Measurements from ENCODE around the gene TAGLN2.

GRCh38 chr1:159930634-159931033 lies 5.3 kb upstream of the TAGLN2 start:
- no peak for TF ChIP-seq POLR2A (IDR thresholded peaks at IDR 0.05)
- TF ChIP-seq, protein P1, sequence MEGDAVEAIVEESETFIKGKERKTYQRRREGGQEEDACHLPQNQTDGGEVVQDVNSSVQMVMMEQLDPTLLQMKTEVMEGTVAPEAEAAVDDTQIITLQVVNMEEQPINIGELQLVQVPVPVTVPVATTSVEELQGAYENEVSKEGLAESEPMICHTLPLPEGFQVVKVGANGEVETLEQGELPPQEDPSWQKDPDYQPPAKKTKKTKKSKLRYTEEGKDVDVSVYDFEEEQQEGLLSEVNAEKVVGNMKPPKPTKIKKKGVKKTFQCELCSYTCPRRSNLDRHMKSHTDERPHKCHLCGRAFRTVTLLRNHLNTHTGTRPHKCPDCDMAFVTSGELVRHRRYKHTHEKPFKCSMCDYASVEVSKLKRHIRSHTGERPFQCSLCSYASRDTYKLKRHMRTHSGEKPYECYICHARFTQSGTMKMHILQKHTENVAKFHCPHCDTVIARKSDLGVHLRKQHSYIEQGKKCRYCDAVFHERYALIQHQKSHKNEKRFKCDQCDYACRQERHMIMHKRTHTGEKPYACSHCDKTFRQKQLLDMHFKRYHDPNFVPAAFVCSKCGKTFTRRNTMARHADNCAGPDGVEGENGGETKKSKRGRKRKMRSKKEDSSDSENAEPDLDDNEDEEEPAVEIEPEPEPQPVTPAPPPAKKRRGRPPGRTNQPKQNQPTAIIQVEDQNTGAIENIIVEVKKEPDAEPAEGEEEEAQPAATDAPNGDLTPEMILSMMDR (IDR thresholded peaks at IDR 0.05) = no peak
- no peak for TF ChIP-seq POLR2AphosphoS5 (IDR thresholded peaks at IDR 0.05)
- no peak for TF ChIP-seq EP300 (IDR thresholded peaks at IDR 0.05; ENCODE audit: low read depth)

Data from transverse colon (tissue), 4 donors.